Measurements from ENCODE around the gene MAP3K20.
"Not testable (repeated sequence)": the region's sequence is repeated elsewhere in the genome, so short reads cannot be mapped to it uniquely, and the experiment has no call there.

The MAP3K20 gene

GRCh38 chr2:173087793-173088496 lies 12.3 kb downstream of the MAP3K20 start:
- no peak for DNase-seq

- no peak for DNase-seq
These were observed 14.7 kb downstream of the MAP3K20 start for GRCh38 chr2:173090276-173090877.

GRCh38 chr2:173090973-173091660 lies 15.5 kb downstream of the MAP3K20 start:
- no peak for DNase-seq

- no peak for DNase-seq
These were observed 16.3 kb downstream of the MAP3K20 start for GRCh38 chr2:173091910-173092309.

GRCh38 chr2:173092844-173093402 lies 17.3 kb downstream of the MAP3K20 start:
- DNase-seq, result no peak

GRCh38 chr2:173093617-173094016 lies 18.0 kb downstream of the MAP3K20 start:
- DNase-seq, result not testable (repeated sequence)

- DNase-seq, result no peak
These were observed 19.1 kb downstream of the MAP3K20 start for GRCh38 chr2:173094731-173095130.

GRCh38 chr2:173095356-173095755 lies 19.7 kb downstream of the MAP3K20 start:
- DNase-seq, result no peak

- no peak for DNase-seq
These were observed 23.6 kb downstream of the MAP3K20 start for GRCh38 chr2:173099271-173099670.

- DNase-seq, result no peak
These were observed 24.2 kb downstream of the MAP3K20 start for GRCh38 chr2:173099804-173100203.

GRCh38 chr2:173101687-173102086 lies 26.0 kb downstream of the MAP3K20 start:
- no peak for DNase-seq

- no peak for DNase-seq
These were observed 28.5 kb downstream of the MAP3K20 start for GRCh38 chr2:173104156-173104555.

GRCh38 chr2:173106959-173107628 lies 31.4 kb downstream of the MAP3K20 start:
- DNase-seq, result no peak

- no peak for DNase-seq
These were observed 32.0 kb downstream of the MAP3K20 start for GRCh38 chr2:173107629-173108022.

- no peak for DNase-seq
These were observed 33.9 kb downstream of the MAP3K20 start for GRCh38 chr2:173109253-173110188.

GRCh38 chr2:173117678-173118077 lies 42.0 kb downstream of the MAP3K20 start:
- no peak for DNase-seq

- no peak for DNase-seq
These were observed 42.7 kb downstream of the MAP3K20 start for GRCh38 chr2:173118395-173118794.

GRCh38 chr2:173119069-173119807 lies 43.6 kb downstream of the MAP3K20 start:
- no peak for DNase-seq

- DNase-seq, result no peak
These were observed 44.3 kb downstream of the MAP3K20 start for GRCh38 chr2:173119944-173120343.

- DNase-seq, result no peak
These were observed 47.3 kb downstream of the MAP3K20 start for GRCh38 chr2:173122936-173123335.

GRCh38 chr2:173124441-173124840 lies 48.8 kb downstream of the MAP3K20 start:
- DNase-seq, result no peak
